Measurements from ENCODE around the gene STXBP6. TPM values are rescaled to one million over a fixed set of nuclear protein-coding genes. Genes with fewer than 3 reads are reported as not detected.

STXBP6 gene
- polyA plus RNA-seq, 1 donor (not counting 4 experiments of a cell fraction or from before 2014, with no cell fraction given): 1.4 TPM

- TF ChIP-seq EZH2 (IDR thresholded peaks at IDR 0.05; ENCODE audit: low read length) (no peak), CTCF (optimal IDR thresholded peaks at IDR 0.05 in 1 of 3, IDR thresholded peaks at IDR 0.05 in 1 of 3, conservative IDR thresholded peaks at IDR 0.05 in 1 of 3; ENCODE audit: extremely low read depth in 1 of 3, insufficient read depth in 2 of 3, low read length in 3 of 3) (no peak)
- H3K9me1 ChIP-seq (ENCODE audit: control insufficient read depth, extremely low read depth, insufficient read depth, low read length): no peaks in the 10 kb centered on the region
- H3K27me3 ChIP-seq (ENCODE audit: control insufficient read depth, extremely low read depth, insufficient read depth, low read length): no peaks in the 10 kb centered on the region
- no peaks in the 10 kb centered on the region for H3K36me3 ChIP-seq (ENCODE audit: control insufficient read depth in 2 of 2, extremely low read depth in 1 of 2, insufficient read depth in 2 of 2, low read length in 2 of 2)
- no peak overlapping the region for H3K9ac ChIP-seq (ENCODE audit: control insufficient read depth, extremely low read depth, insufficient read depth, low read length)
- no peak overlapping the region for H2AFZ ChIP-seq (ENCODE audit: control insufficient read depth, low read length)
- DNase-seq (ENCODE audit: low read depth, low spot score) (no peak), FAIRE-seq (no peak)
- H3K27ac ChIP-seq (ENCODE audit: control insufficient read depth, insufficient read depth, low read length): no peak overlapping the region
- dilution Hi-C loops (cut with MboI; ENCODE audit: extremely low pct_ligation_motif_present, low sequenced_read_pairs): no loop called here
- H4K20me1 ChIP-seq (ENCODE audit: control insufficient read depth, extremely low read depth, insufficient read depth, low read length): no peaks in the 10 kb centered on the region
- no peak overlapping the region for H3K4me3 ChIP-seq (ENCODE audit: control insufficient read depth in 2 of 3, extremely low read depth in 1 of 3, insufficient read depth in 2 of 3, low read depth in 1 of 3, low read length in 3 of 3)
- H3K4me1 ChIP-seq (ENCODE audit: control insufficient read depth, extremely low read depth, insufficient read depth, low read length): no peaks in the 10 kb centered on the region
- H3K9me3 ChIP-seq (ENCODE audit: control insufficient read depth, low read depth, low read length): no peaks in the 10 kb centered on the region
- no peaks in the 10 kb centered on the region for H3K79me2 ChIP-seq (ENCODE audit: control insufficient read depth, insufficient read depth, low read length)
- H3K4me2 ChIP-seq (ENCODE audit: control insufficient read depth, extremely low read depth, insufficient read depth, low read depth, low read length): no peak overlapping the region
These were observed 59.9 kb downstream of the STXBP6 start for GRCh38 chr14:24990050-24990449.

- no peak overlapping the region for H2AFZ ChIP-seq (ENCODE audit: control insufficient read depth, low read length)
- no peak overlapping the region for H3K4me2 ChIP-seq (ENCODE audit: control insufficient read depth, extremely low read depth, insufficient read depth, low read depth, low read length)
- no peaks in the 10 kb centered on the region for H3K4me1 ChIP-seq (ENCODE audit: control insufficient read depth, extremely low read depth, insufficient read depth, low read length)
- no peak overlapping the region for H3K27ac ChIP-seq (ENCODE audit: control insufficient read depth, insufficient read depth, low read length)
- no peaks in the 10 kb centered on the region for H4K20me1 ChIP-seq (ENCODE audit: control insufficient read depth, extremely low read depth, insufficient read depth, low read length)
- no peak for DNase-seq (ENCODE audit: low read depth, low spot score)
- H3K4me3 ChIP-seq (ENCODE audit: control insufficient read depth in 2 of 3, extremely low read depth in 1 of 3, insufficient read depth in 2 of 3, low read depth in 1 of 3, low read length in 3 of 3): no peak overlapping the region
- no peak for FAIRE-seq
- H3K79me2 ChIP-seq (ENCODE audit: control insufficient read depth, insufficient read depth, low read length): no peaks in the 10 kb centered on the region
- TF ChIP-seq EZH2 (IDR thresholded peaks at IDR 0.05; ENCODE audit: low read length): no peak
- TF ChIP-seq CTCF (optimal IDR thresholded peaks at IDR 0.05 in 1 of 3, IDR thresholded peaks at IDR 0.05 in 1 of 3, conservative IDR thresholded peaks at IDR 0.05 in 1 of 3; ENCODE audit: extremely low read depth in 1 of 3, insufficient read depth in 2 of 3, low read length in 3 of 3): no peak
- no peaks in the 10 kb centered on the region for H3K9me1 ChIP-seq (ENCODE audit: control insufficient read depth, extremely low read depth, insufficient read depth, low read length)
- no peaks in the 10 kb centered on the region for H3K9me3 ChIP-seq (ENCODE audit: control insufficient read depth, low read depth, low read length)
- H3K27me3 ChIP-seq (ENCODE audit: control insufficient read depth, extremely low read depth, insufficient read depth, low read length): no peaks in the 10 kb centered on the region
- dilution Hi-C loops (cut with MboI; ENCODE audit: extremely low pct_ligation_motif_present, low sequenced_read_pairs): no loop called here
- H3K9ac ChIP-seq (ENCODE audit: control insufficient read depth, extremely low read depth, insufficient read depth, low read length): no peak overlapping the region
- no peaks in the 10 kb centered on the region for H3K36me3 ChIP-seq (ENCODE audit: control insufficient read depth in 2 of 2, extremely low read depth in 1 of 2, insufficient read depth in 2 of 2, low read length in 2 of 2)
These were observed 61.2 kb downstream of the STXBP6 start for GRCh38 chr14:24988760-24989159.
